Inferior parietal cortex (tissue), 1 donor: ENCODE data around the gene INSYN2B.

Source experiments
- DNase-seq: peaks from one replicate; pipeline ENCODE4 v3.0.0-alpha.2; 2016; ENCODE audit errors: extremely low spot score

INSYN2B gene

DNA sequence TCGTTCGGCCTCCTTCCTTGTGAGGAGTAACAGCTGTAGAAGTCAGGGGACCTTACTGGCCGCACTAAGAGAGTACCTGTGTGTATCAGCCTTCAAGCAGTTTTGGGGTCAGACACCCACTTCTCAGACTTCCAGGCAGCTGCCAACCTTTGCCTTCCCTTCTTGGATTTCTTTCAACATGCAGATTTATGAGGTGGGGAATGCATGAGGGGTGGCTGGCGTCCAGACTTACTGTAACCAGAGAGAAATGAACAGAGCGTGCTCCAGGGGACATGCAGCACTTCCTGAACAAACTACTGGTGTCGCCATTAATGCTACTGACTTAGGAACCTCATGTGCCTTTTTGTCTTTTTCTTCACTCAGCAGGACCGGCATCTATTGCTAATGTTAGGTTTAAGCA is 46.7 kb downstream of the INSYN2B start:
- no peak for DNase-seq

DNA sequence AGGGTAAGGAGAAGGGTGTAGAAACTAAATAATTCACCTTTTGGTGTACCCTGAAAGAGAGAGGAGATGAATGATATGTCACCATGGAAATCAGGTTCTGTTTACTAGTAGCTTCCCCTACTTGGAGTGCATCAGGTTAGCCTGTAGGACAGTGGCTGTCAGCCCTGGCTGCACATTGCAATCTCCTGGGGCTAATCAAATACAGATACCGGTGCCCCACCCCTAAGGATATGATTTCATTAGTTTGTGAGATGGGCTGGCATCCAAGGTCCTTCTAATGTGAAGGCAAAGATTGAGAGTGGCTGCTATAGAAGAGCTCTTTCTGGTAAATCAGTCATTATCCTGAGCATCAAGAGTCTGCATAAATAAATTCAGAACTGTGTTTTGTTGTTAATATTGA is 47.2 kb downstream of the INSYN2B start:
- DNase-seq = no peak

DNA sequence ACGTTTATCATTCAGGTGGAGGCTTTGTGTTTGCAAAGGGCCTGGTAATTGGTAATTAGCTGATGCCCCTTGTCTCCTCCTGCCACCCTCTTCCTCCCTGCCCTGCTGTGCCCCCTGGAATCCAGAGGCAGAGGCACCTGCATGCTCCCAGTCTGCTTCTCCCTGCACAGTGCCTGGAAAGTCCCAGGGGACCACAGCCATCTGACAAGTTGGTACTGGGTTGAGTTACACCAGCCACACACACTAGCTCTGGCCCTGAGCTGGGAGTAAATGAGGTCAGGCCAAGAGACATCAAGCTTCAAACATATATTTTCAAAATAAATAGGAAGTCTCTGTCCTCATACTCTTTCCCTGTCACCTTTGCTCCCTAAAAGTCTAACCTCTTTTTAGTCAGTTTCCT is 56.3 kb downstream of the INSYN2B start:
- DNase-seq = no peak

DNA sequence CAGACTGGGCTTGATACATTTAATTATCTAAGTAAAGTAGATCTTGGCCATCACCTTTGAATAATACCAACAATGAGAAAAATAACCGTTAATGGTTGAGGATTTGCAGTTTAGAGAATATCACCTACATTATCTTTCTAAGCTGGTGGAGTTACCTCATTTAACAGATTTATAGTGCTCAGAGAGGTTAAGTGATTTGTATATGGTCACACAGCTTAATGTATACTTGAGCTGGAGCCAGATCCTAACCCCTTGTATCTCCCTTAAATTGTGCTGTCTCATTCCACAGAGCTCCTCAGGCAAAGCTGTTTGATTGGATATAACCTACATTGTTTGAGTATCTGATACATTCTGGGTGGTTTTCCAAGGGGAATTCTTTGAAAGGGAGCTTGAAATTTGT is 57.8 kb downstream of the INSYN2B start:
- DNase-seq = no peak

DNA sequence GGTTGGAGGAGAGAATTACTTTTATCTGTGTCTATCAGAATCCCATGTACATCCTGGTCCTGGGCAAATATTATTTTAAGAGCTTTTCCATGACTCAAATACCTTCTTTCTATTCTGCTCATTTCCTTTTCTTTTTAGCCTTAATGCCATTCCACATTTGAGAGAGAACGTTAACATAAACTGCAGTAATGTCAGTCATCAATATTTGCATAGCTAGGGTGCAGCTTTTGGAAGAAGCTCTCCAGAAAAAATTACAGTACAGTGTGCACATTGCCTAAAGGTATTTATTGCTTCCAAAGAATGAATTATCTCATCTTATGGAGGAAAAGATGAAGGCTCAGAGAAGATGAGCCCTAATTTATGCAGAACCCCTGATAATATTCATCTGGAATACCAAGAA is 58.3 kb downstream of the INSYN2B start:
- DNase-seq = no peak

DNA sequence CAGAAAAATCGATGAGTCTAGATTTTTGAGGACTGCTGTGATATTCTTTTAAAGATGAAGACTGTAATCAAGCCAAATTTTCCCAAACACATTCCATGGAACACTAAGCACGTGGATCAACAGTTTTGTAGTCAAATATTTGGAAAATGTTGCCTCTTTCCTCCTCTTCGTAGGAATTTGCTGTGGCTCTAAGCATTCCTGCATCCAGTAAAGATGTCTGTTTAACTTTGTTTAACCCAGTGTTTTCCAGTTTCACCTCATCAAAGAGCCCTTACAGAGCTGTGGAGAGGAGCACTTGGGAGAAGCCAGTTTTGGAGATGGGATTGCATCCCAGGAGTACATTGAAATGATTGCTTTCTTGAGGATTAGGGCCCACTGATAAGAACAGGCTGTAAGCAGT is 58.9 kb downstream of the INSYN2B start:
- DNase-seq = no peak

DNA sequence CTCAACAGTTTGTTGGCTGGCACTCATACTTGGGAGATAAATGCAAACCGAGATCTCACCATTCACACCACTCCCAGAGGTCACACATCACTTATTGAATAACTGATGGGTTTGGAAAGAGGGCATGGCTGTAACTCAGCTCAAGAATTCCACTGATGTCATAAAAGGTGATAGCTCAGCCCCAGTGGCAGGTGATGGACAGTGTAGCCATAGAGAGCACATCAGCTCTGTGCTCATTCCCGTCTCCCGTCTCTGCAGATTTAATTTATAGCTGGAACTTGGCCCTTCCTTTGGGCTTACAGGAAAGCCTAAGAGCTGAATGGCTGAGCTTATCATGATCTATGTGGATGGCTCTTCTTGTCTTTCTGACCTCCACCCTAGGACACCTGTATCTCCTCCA is 59.8 kb downstream of the INSYN2B start:
- no peak for DNase-seq

DNA sequence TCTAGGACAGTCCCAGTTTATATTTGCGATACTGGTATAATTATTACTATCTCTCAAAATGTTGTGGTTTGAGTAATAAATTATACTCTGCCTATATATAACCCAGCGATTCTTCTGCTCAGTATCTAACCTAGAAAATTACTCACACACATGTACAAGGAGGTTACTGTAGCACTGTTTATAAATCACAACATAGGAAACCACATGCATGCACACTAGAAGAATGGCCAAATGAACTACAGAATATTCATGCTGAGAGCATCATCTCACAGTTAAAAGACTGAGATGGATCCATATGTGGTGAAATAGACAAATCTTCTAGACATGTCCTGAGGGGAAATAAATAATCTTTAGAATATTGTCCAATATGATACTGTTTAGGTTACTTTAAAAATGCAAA is 62.1 kb downstream of the INSYN2B start:
- no peak for DNase-seq

DNA sequence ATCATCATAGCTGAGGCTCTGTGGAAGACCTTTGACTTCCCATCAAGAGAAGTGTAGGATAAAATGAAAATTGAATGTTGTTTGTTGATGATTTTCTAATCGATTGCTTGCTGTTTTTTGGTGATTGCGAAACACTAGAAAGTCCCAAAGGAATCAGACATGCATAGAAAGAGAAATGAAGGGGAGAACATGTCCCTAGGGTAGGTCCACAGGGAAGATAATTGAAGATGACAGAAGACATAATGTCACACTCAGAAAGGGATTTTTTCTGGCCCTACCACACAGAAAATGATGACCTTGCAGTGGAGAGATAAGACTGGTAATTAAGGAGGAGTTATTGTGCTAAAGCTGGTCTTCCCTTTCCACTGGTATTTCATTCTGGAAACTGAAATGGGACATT is 62.8 kb downstream of the INSYN2B start:
- DNase-seq = no peak

DNA sequence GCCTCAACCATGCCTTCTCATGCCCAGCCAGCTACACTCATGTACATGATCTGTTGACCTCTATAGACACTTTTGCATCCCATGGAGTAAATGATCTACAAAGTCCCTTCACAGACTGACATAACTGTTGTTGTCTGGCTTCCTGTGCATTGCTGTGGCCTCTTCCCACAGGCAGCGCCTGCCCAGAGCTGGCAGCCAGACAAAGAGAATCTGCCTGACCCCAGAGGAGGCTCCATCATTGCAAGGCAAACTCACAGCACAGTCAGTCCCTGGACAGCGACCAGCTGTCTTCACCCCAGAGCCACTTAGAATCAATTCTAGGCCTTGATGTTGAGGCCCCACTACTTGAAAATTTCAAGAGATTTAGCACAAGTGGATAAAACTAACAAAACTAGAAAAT is 65.5 kb downstream of the INSYN2B start:
- DNase-seq = peak; percentile 63

DNA sequence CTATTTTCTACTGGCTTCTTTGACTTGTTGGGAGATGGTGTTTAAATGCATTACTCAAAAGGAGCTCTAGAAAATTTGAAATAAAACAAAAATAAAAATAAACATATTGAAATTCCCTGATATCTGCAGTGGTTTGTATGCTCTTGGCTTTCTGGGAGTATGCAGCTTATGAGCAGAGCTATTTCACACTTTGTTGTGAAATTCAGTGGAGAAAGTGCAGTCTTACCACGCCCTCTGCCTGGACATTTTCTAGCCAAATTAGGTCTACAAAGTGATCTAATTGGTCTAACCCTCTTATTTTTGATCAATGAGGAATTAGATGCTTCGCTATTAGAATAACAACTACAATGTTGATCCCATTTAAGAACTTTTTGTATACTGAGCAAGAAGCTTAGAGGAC is 66.8 kb downstream of the INSYN2B start:
- DNase-seq = no peak

DNA sequence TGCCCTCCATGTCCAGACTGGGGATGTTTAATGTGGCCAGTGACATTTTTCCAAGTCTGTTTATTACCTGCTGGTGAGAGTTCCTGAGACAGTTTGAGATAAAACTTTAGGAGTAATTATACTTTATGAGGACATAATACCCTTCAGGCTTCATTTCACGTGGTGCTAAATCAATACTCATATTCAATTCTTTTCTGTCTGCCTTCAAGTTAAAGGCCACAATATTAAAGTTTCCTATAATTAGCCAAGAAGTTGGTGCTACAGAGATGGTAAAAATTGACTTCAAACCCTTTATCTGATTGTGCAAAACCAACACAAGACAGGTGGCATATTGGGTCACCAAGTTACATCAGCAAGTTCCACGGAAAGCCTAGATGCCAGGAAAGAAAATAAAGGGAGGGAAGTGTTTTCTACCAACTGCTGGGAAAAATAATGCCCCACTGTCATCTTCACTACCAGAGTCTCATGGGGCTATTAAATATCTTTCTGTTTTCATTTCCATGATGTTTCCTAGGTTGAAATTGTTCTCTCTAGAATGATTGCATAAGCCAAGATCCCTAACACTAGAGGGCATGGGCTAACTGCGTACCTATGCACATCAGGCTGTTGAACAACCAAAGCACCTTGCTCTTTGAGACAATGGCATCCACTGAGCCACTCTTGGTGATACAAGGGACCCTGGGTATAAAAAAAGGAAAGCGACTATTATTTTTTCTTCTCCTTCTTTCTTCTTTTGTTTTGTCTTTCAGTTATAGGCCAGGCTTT is 68.7 kb downstream of the INSYN2B start:
- DNase-seq = no peak

DNA sequence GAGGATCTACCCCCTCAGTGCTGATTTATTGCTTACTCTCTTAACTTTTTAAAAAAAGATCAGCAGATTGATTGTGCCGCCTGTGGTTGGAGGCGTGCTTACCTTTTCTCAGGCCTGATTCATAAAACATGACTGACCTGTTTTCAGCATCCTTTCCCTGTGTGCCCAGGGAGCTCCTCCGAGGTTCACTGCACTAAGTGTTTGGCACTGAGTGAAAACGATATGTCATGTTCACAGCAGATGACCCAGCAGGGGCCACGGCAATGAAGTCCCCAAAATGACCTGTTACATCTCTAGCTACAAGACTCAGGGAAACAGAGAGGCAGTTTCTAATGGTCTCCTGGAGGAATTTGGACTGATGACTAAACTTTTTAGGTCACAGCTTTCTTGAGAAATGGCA is 69.9 kb downstream of the INSYN2B start:
- DNase-seq = no peak

DNA sequence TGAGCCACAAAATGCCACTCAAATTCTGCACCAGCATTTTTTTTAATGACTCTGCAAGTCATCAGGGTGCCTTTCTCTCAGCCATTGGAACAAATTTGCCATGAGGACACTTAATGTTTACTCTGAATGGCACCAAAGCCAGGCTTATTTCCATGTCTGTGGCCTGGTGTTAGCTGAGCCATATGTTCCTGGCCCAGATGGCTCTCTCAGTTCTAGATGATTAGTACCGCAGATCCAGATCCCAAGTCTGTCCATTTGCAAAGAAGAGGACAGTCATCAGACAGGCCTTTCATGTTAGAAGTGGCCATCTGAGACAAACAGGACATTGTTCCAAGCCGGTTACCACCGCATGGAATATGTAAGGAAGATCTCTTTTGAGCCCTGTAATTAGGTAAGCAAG is 70.3 kb downstream of the INSYN2B start:
- peak; percentile 39 for DNase-seq

DNA sequence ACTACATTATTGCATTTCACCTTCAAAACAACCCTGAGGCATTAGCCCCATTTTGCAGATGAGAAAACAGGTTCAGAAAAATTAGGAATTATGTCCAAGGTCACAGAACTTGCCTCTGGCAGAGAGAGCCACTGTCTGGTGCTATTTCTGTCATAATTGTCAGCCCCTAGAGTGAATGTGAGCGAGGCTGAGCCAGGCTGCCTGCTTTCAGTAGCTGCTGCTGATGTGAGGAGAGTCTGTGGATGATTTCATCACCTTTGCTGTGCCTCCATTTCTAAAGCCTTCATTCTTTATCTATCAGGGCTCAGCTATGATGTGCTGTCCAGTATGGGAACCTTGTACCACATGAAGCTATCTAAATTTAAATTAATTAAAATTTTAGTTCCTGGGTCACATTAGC is 71.4 kb downstream of the INSYN2B start:
- DNase-seq = no peak

DNA sequence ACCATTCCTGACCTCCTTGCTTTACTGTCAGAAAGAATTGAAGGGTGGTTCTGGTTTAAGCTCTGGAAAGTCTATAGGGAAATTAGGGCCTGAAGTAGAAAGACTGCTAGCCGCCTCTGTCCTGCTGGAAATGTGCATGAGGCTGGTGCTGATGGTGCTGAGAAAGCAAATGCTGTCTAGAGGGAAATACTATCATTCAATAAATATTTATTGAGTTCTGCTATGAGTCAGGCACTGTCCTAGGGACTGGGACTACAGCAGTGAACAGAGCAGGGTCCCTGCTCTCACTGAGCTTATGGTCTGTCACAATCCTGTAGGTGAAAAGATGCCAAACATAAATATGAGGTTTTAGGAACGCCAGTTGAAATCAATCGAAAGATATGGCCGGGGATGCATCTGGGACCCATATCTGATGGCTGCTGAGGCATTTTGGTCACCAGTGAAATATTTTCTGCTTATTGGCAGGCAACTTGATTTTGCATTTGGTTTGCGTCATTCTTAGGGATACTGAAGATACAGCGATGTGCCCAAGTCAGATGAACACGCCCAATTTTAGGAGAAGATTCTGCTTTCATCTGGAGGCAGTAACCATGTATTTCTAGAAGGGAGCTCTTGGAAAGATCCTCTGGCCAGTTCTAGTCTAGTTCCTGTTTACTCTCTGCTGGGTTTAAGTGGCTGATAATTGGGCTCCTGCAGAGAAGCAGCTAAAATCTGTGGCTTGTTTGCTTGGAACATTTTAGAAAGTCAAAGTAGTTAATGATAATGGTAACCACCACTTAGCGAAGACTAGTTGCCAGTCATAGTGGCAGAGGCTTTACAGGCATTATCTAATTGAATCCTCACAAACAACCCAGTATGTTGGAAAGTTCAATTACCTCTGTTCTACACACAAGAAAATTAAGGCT is 73.3 kb downstream of the INSYN2B start:
- no peak for DNase-seq

DNA sequence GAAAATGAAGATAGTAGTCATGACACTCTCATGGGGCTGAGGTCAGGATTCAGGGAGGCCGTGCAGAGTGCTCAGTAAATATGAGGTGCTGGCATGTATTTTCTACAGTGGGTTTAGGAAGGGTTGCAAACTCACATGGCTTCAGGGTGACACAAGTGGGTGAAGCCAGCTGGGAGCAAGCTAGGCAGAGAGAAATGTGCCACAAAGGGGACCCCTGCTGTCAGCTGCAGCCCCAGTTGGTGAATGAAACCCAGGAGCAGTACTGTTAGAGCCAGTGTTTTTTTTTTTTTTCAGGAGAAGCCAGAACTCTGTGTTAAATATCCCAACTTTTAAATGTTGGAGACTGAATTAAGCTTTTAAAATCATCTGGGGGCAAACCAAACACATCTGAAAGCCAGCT is 75.3 kb downstream of the INSYN2B start:
- DNase-seq = no peak

DNA sequence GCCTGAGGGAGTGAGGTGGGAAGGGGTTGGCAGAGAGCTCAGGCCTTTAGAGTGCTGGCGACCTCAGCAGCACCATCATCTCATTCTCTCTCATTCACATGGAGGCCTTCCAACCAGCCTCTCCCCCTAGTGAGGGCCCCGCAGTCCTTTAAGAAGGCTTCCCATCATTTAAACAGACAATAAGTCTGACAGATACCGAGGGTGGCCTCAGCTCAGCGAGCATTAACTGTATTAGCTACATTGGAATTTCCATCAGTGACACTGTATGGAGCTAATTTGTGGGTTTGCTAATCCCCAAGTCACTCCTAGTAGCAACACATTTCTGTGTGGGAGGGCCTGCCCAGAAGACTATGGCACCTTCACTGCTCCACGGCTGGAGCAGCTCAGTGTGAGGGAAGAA is 75.8 kb downstream of the INSYN2B start:
- no peak for DNase-seq

DNA sequence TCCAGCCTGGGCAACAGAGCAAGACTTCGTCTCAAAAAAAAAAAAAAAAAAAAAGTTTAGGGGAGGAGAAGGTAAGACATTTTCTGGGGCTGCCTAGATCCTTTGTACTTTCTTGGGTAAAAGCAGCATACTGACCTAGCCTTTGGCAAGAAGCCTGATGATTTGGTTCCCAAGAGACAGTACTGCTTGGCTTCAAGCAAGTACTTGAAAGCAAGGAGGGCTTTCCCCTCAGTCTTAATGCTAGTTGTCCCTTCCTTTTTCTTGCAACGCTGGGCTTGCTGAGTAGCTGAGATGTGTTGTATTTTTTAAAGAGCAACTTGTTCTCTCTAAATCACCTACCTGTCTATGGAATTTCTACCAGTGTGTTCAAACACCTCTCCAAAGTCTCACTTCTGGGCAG is 76.2 kb downstream of the INSYN2B start:
- DNase-seq = no peak

DNA sequence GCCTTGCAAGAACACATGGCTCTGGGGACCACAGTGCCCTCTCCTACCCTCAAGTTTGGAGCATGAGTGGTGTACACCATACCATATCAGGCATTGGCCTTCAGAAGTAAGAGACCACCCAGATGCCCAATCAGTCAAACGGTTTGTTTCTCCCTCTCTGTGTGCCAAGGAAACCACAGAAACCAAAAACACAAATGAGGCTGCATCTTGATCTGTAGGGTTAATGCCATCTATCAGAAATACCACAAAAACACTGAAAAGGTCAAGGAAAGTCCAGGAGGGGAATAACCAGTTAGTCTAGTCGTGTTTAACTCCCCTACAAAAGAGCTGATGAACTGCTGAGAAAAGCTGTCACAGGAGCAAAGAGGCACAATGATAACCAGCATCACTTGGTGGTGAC is 78.4 kb downstream of the INSYN2B start:
- no peak for DNase-seq

DNA sequence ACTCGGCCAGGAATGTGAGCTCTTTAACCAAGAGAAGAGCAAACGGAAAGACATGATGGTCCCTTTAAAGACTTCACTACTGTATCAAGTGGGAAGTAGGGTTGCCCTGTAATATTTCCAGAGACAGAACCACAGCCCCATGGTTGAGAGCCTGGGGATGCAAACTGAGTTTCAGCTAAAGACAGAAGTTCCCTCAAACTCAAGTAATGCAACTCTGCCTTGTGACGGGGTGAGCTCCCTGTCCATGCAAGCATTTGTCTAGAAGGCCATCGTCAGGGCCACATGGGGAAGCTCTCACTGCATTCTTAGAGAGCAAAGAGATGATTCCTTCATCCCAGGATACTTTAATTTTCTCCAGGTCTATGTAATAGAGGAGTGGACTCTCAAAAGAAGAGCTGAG is 82.8 kb downstream of the INSYN2B start:
- DNase-seq = no peak

DNA sequence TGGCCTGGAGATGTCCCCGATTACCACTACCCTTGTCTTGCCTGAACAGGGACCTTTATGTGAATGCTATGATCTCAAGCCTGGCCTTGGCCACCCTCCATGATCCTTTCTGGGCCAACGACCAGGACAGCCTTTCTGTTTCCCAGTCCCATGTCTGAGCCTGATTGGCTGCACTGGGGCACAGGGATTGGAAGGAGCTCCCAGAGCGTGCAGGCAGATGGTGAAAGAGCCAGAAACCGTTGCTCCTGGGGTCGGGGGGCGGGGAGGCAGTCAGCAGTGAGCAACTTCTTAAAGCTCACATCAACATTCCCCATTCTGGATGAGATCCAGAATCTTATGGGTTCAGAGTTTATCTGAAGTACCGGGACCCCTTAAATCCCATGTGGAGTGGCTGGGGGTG is 84.4 kb downstream of the INSYN2B start:
- peak; percentile 85 for DNase-seq

DNA sequence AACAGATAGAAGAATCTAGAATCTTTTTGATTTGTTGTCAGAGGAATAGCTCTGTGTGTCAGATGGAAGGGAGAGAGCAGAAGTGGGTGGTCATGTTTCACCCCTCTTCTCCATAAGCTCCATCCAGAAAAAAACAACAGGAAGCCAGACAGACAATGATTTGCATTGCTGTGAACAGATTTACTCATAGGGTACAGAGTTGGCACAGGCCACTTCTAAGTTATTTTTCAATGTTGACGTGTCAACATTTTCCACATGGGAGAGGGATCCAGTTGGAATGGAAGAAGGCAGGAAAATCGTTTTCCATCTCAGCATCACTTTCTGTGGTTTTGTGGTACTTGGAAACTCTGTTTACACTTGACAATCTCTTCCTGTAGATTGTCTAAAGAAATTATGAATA is 86.7 kb downstream of the INSYN2B start:
- DNase-seq = no peak
